ENCODE results near the gene KCNJ6. TPM values are rescaled to one million over a fixed set of nuclear protein-coding genes. Genes with fewer than 3 reads are reported as not detected.

Gene KCNJ6
- total RNA-seq, 2 donors from 2014 or later: 0.33 TPM; not detected in 1

- Mint-ChIP-seq H3K4me3 (no peak overlapping the region), H3K27me3 (ENCODE audit: insufficient read depth) (no peaks in the 10 kb centered on the region), H3K36me3 (ENCODE audit: low read depth) (no peaks in the 10 kb centered on the region), H3K4me1 (peaks cover 11% of the 10 kb centered on the region), H3K27ac (no peak overlapping the region), H3K9me3 (no peaks in the 10 kb centered on the region)
- 92 to 93% methylated on average over 5 to 6 of the region's 6 CpGs for WGBS, 2 experiments (ENCODE audit: insufficient coverage in 1 of 2, insufficient read length in 1 of 2)
- no peak for TF ChIP-seq CTCF (conservative IDR thresholded peaks at IDR 0.05)
- H3K36me3 ChIP-seq (ENCODE audit: control insufficient read depth, insufficient read depth, low read length): no peaks in the 10 kb centered on the region
- H3K9ac ChIP-seq (ENCODE audit: extremely low read depth, low read length, poor library complexity, severe bottlenecking): no peak overlapping the region
- no peaks in the 10 kb centered on the region for H3K27me3 ChIP-seq (ENCODE audit: control insufficient read depth, insufficient read depth, low read length, poor library complexity, severe bottlenecking)
- DNase-seq: no peak
- H3K9me3 ChIP-seq (ENCODE audit: control insufficient read depth, low read length): no peaks in the 10 kb centered on the region
- no peak overlapping the region for H3K4me3 ChIP-seq (ENCODE audit: low read length)
- H3K27ac ChIP-seq (ENCODE audit: low read depth, low read length): no peak overlapping the region
- peaks cover 3% of the 10 kb centered on the region for H3K4me1 ChIP-seq (ENCODE audit: control insufficient read depth, insufficient read depth, low read length)
Observed at GRCh38 chr21:37571442-37571841, 344.8 kb downstream of the KCNJ6 start.

GRCh38 chr21:37568916-37569315 is 347.3 kb downstream of the KCNJ6 start:
- Mint-ChIP-seq H3K27ac (no peak overlapping the region), H3K9me3 (no peaks in the 10 kb centered on the region), H3K4me3 (no peak overlapping the region), H3K36me3 (ENCODE audit: low read depth) (no peaks in the 10 kb centered on the region), H3K27me3 (ENCODE audit: insufficient read depth) (no peaks in the 10 kb centered on the region), H3K4me1 (peaks cover 25% of the 10 kb centered on the region)
- Histone ChIP-seq H3K36me3 (ENCODE audit: control insufficient read depth, insufficient read depth, low read length) (no peaks in the 10 kb centered on the region), H3K27me3 (ENCODE audit: control insufficient read depth, insufficient read depth, low read length, poor library complexity, severe bottlenecking) (no peaks in the 10 kb centered on the region), H3K27ac (ENCODE audit: low read depth, low read length) (no peak overlapping the region), H3K4me1 (ENCODE audit: control insufficient read depth, insufficient read depth, low read length) (peaks cover 3% of the 10 kb centered on the region), H3K9ac (ENCODE audit: extremely low read depth, low read length, poor library complexity, severe bottlenecking) (no peak overlapping the region), H3K9me3 (ENCODE audit: control insufficient read depth, low read length) (no peaks in the 10 kb centered on the region), H3K4me3 (ENCODE audit: low read length) (no peak overlapping the region)
- no peak for DNase-seq
- 92 to 93% methylated on average over 5 of the region's 5 CpGs for WGBS, 2 experiments (ENCODE audit: insufficient coverage in 1 of 2, insufficient read length in 1 of 2)
- no peak for TF ChIP-seq CTCF (conservative IDR thresholded peaks at IDR 0.05)

GRCh38 chr21:37568415-37568814 is 347.8 kb downstream of the KCNJ6 start:
- Histone ChIP-seq H3K9ac (ENCODE audit: extremely low read depth, low read length, poor library complexity, severe bottlenecking) (no peak overlapping the region), H3K9me3 (ENCODE audit: control insufficient read depth, low read length) (no peaks in the 10 kb centered on the region), H3K36me3 (ENCODE audit: control insufficient read depth, insufficient read depth, low read length) (no peaks in the 10 kb centered on the region), H3K4me1 (ENCODE audit: control insufficient read depth, insufficient read depth, low read length) (peaks cover 3% of the 10 kb centered on the region), H3K27me3 (ENCODE audit: control insufficient read depth, insufficient read depth, low read length, poor library complexity, severe bottlenecking) (no peaks in the 10 kb centered on the region), H3K4me3 (ENCODE audit: low read length) (no peak overlapping the region), H3K27ac (ENCODE audit: low read depth, low read length) (no peak overlapping the region)
- no peak overlapping the region for H3K4me3 Mint-ChIP-seq
- H3K9me3 Mint-ChIP-seq: peaks cover under 1% of the 10 kb centered on the region
- peaks cover under 1% of the 10 kb centered on the region for H3K27me3 Mint-ChIP-seq (ENCODE audit: insufficient read depth)
- WGBS, 2 experiments (ENCODE audit: insufficient coverage in 1 of 2, insufficient read length in 1 of 2): 87 to 92% methylated on average over 6 of the region's 6 CpGs
- H3K4me1 Mint-ChIP-seq: peaks cover 25% of the 10 kb centered on the region
- H3K27ac Mint-ChIP-seq: no peak overlapping the region
- TF ChIP-seq CTCF (conservative IDR thresholded peaks at IDR 0.05): no peak
- no peaks in the 10 kb centered on the region for H3K36me3 Mint-ChIP-seq (ENCODE audit: low read depth)
- no peak for DNase-seq
